ENCODE data around the gene CHTOP.

GRCh38 chr1:153646672-153647345 lies 12.9 kb downstream of the CHTOP start:
- TF ChIP-seq CTCF (IDR thresholded peaks at IDR 0.05; ENCODE audit: poor library complexity, severe bottlenecking) = no peak
- no peak for TF ChIP-seq EZH2 (IDR thresholded peaks at IDR 0.05; ENCODE audit: borderline replicate concordance, insufficient read depth, low read length, poor library complexity, severe bottlenecking)
- TF ChIP-seq EP300 (conservative IDR thresholded peaks at IDR 0.05; ENCODE audit: poor library complexity, severe bottlenecking) = no peak
- TF ChIP-seq SMC3 (conservative IDR thresholded peaks at IDR 0.05; ENCODE audit: poor library complexity) = no peak
